Stimulated activated CD8-positive, alpha-beta memory T cell treated with anti-CD3 and anti-CD28 coated beads, Interleukin-15, amount 100 ng/mL, for 1 hour (primary cell): ENCODE measurements around the gene SLC2A4RG.

Source experiments
- DNase-seq: peaks from one replicate; pipeline ENCODE4 v3.0.0-alpha.2; 2020; ENCODE audit warnings: low read depth

Gene SLC2A4RG

DNA sequence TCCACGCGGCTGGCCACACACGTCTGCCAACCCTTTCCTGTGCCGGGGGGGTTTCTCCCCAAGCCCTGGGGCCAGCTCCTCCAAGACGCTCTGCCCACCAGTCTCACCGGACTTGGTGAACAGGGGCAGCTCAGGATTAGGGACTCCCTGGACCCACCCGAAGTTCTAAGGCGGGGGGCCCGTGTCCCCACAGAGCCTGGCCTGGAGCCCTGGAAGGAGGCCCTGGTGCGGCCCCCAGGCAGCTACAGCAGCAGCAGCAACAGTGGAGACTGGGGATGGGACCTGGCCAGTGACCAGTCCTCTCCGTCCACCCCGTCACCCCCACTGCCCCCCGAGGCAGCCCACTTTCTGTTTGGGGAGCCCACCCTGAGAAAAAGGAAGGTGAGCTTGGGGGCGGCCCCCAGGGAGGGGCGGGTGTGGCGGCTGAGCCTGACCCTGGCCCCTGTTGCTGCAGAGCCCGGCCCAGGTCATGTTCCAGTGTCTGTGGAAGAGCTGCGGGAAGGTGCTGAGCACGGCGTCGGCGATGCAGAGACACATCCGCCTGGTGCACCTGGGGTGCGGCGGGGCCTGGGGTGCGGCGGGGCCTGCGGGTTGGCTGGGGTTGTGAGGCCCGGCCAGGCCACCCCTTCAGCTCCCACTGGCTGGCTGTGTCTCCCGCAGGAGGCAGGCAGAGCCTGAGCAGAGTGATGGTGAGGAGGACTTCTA lies 2.3 kb downstream of the SLC2A4RG start:
- no peak for DNase-seq

DNA sequence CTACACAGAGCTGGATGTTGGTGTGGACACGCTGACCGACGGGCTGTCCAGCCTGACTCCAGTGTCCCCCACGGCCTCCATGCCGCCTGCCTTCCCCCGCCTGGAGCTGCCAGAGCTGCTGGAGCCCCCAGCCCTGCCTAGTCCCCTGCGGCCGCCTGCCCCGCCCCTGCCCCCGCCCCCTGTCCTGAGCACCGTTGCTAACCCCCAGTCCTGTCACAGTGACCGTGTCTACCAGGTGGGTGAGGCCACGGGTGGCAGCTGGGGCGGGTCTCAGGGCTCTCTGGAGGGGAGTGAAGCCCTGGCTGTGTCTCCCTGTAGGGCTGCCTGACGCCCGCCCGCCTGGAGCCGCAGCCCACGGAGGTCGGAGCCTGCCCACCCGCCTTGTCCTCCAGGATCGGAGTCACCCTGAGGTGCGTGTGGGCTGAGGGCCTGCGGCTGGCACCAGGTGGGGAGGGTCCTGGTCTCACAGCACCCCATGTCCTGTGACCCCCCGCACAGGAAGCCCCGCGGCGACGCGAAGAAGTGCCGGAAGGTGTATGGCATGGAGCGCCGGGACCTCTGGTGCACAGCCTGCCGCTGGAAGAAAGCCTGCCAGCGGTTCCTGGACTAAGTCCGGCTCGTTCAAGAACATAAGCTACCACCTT lies 2.9 kb downstream of the SLC2A4RG start:
- no peak for DNase-seq

GRCh38 chr20:63743210-63743970 lies 3.8 kb downstream of the SLC2A4RG start:
- no peak for DNase-seq

DNA sequence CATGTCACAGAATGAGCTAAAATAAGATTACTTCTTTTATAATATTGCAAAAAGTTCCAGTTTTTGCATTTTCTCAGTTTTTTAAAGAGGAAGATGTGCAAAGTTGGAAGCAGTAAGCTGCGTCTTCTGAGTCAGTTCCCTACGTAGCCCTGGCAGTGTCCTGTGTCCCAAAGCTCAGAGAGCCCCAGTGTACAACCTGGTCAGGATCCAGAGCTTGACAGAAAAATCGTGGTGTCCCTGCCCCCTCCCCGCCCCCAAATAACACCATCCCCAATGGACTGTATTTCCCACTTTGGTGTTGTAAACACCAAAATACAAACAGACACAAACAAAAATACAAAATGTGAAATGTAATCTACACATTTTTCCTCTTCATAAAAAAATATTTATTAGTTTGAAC lies 4.6 kb downstream of the SLC2A4RG start:
- no peak for DNase-seq

GRCh38 chr20:63744574-63745423 lies 5.2 kb downstream of the SLC2A4RG start:
- no peak for DNase-seq

DNA sequence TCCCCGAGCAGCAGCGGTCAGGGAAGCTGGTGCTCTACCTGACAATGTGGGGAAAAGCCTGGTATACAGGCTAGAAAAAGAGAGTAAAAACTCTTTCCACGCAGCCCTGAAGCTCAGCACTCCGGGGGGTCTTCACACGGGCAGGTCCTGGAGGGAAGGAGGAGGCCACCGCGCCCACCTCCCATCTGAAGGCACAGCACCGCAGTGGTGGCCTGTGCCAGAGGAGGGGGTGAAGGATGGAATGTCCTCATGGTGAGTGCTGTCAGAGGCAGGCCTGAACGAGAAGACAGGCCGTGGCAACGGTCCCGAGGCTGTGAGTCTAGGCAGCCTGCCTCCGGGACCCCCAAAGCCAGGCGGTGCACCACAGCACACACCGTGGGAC lies 5.8 kb downstream of the SLC2A4RG start:
- no peak for DNase-seq

DNA sequence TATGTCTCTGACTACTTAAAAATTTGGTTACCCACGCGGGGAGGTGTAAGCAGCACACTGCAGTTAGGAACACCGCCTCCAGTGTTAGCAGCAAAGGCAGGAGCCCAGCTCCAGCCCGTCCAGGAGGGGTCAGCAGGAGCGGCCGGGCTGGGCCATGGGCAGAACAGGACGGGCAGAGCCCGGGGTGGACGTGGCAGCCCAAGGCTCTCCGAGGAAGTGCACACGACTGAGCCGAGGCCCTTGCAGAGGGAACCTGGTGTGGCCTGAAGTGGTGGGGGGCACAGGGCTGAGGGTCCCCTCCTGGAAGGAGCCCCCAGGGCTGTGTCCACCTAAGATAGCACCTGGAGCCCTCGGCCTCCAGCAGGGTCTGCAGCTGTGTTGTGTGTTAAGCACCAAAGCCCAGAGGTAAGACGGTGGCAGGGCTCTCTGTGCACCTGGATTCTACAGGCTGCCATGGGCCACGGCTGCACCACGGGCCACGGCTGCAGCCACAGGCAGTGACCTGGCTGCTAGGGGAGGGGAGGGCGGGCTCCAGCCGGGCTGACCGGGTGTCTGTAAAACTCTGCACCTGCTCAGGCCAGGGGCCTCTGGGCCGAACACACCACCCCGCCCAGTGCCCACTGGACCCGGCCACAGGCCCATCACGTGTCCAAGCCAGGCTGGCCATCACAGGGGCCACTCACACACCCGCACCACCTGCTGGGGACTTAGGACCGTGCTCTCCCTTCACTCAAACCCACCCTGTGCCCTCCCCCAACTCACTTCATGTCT lies 6.6 kb downstream of the SLC2A4RG start:
- DNase-seq: no peak

DNA sequence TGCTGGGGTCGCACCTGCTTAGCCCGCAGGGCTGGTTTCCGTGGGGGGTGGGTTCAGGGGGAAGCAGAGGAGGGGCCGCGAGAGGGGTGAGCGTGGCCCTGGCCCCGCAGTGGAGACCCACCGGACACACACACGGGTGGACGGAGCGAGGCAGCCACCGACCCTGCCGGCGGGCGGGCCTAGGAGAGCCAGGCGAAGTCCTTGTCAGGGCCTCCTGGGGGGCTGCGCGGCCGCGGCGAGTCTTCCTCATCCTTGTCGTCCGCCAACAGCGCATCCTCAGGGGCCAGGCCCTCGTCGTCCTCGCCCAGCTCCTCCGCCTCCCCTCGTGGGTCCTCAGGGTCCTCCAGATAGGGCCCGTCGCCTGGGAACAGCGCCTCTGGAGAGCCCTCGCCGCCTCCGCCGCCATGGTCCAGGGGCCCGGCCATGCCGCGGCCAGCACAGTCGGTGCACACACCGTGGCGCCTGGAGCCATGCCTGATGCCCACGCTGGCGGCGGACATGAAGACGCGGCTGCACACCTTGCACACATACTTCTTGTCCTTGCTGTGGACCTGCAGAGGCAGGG lies 7.3 kb downstream of the SLC2A4RG start:
- DNase-seq: no peak

DNA sequence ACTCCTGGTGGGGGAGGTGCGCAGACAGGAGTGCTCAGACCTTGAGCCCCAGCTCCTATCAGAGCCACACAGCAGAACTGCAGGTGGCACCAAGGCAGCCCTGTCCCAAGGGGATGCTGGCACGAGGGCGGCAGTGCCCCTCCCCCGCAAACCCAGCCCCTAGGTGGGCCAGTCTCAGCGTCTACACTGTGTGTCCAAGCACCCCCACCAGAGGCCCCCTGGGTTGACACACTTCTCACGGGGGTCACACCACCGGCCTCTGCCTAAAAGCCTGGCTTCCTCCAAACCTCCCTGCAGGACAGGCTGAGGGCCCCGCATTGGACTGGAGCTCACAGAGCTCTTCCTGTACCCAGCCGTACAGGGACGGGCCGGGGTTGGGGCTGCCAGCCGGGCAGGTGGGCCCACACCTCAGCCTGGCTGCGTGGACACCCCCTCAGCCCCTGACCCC lies 8.1 kb downstream of the SLC2A4RG start:
- no peak for DNase-seq

DNA sequence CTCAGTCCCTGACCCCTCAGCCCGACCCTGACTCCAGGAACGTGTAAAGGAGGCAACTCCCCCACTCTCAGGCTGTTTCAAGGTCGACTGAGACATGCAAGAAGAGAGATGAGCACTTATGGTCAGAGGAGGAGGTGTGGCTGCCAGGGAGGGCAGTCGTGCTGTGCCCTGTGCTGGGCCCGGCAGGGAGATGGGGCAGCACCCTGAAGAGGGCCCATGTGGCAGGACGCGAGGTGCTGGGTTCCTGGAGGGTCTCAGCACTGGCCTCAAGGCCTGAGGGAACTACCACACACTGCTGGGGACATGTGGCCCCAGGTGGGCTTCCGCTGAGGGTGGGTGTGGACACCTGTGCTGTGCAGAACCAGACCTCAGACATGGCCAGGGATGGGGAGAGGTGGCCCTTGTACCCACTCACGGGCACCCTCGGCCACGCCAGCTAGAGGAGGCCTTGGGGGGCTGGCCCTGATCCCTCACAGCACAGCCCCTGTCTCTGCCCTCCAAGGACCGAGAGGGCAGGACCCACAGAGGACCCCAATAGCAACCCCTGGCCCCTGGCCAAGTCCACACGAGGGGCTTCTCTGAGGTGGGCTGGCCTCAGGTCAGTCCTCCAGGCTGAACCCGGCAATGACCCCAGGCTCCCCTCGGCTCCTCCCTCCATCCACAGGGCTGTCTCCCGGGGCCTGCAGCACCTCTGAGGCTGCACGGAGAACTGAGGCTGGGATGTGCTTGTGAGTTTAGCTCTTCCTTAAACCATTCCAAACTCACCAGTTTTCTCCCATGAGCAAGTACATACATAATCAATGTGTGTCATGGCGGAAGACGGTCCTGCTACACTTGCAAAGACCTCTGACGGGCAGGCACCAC lies 8.7 kb downstream of the SLC2A4RG start:
- no peak for DNase-seq

DNA sequence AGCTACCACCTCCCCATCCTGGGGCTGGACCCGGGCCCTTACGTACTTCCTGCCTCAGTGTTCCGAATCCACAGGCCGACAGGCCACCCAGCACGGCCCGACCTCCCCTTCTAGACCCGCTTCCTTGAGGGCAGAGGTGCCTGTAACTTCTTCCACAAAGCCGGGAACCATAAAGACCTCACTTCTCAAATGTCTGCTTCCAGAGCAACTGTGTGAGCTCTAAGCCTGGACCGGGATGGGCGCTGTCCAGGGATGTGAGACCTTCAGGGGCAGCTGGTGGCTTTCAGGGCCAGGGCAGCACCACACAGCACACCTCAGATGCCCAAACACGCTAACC lies 9.3 kb downstream of the SLC2A4RG start:
- DNase-seq: no peak

DNA sequence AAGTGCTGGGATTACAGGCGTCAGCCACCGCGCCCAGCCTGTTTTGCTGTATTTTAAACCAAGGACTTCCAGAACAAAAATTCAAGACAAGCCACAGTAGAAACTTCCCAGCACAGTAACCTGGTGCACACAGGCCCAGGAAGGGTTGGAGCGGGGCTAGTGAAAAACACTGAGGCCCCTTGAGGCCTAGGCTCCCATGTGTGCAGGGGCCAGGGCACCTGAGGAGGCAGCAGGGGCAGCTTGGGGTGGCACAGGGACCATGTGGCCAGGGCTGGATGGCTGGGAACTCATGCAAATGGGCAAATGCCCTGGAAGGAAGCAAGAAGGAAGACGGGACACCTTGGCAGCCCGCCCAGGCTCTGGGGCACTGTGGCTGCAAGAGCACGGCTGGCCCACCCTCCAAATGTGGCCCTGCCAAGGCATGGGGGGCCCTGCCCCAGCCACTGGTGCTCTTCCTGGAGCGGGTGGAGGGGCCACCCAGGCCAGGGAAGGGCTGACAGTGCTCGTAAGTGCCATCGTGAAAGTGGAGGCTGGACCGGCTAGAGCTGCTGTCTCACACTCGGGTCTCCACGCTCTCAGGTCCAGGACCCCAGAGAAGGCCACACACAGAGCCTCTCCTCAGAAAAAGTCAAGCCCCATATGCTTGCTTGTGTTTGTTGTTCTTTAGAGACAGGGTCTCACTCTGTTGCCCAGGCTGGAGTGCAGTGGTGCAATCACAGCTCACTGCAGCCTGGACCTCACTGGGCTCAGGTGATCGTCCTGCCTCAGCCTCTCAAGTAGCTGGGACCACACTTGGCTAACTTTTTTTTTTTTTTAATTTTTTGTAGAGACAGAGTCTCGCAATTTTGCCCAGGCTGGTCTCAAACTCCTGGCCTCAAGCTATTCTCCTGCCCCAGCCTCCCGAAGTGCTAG lies 10.3 kb downstream of the SLC2A4RG start:
- DNase-seq: no peak

DNA sequence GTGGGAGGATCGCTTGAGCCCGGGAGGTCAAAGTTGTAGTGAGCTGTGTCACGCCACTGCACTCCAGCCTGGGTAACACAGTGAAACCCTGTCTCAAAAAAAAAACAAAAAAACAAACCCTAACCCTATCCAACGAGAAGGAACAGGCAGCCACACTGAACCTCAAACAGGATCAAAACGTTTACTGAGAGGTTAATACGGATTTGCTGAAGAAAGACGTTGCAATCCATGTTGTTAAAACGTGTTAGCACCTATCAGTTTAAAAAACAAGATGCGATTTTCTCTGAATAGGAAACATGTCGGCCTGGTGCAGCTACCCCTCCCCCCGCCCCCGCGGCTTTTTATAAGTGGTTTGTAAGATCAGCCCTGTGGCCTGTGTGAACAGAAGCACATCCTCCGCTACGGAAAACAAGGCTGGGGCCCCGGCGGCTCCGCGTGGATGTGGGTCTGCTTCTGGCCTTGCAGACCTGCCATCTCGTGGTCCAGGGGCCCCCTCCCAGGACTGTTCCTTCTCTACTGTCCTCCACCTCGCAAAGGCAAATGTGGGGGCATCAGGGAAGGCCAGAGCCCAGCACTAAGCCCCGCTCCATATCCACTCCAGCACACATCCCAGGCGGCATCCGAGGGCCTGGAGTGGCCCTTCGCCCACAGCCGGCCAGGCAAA lies 11.4 kb downstream of the SLC2A4RG start:
- DNase-seq: no peak

GRCh38 chr20:63751471-63752271 lies 12.1 kb downstream of the SLC2A4RG start:
- no peak for DNase-seq

GRCh38 chr20:63752411-63753101 lies 13.0 kb downstream of the SLC2A4RG start:
- DNase-seq: no peak

- no peak for DNase-seq
Measured at GRCh38 chr20:63753381-63753780, 13.8 kb downstream of the SLC2A4RG start.

GRCh38 chr20:63754008-63754407 lies 14.4 kb downstream of the SLC2A4RG start:
- no peak for DNase-seq
